ENCODE measurements around the gene ZCCHC9.

Gene ZCCHC9

DNA sequence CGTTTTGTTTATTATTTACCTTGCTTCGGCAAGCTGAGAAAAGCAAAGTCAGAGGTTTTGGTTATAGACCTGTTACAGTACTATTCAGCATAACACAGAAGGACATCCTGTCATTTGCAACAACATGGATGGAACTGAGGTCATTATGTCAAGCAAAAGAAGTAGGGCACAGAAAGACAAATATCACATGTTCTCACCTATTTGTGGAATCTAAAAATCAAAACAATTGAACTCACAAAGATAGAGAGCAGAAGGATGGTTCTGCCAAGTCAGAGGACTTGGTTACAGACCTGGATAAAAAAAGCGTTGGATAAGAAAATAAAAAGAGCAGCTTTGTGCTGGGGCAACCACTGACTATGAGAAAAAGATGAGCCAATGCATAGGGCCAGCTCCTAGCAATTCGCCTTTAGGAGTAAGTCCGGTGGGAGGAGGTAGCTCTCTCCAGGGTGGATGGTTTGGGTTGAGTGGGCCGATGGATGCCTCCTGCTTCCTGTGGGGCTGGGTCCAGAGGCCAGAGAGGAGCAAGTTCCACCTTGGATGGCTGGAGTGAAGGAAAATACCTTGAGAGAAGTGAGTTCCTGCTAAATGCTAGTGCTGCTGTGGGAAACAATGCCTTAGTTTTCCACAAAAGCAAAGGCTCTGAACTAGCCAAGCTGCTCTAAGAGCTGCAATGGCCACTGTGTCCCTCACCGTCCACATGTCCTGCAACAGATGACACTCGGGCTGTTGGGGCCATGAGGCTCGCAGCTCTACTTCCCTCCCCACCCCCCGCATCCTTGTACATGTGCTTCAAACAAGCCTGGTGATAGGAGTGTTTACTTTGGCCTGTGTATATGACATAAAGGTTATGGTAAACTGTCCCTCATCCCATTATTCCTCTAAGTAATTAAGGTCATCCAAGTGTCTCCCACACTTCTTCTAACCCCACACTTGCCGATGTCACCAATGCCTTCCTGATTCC is 54.2 kb downstream of the ZCCHC9 start:
- no peak for DNase-seq (ENCODE audit: low read depth in 3 of 3)

DNA sequence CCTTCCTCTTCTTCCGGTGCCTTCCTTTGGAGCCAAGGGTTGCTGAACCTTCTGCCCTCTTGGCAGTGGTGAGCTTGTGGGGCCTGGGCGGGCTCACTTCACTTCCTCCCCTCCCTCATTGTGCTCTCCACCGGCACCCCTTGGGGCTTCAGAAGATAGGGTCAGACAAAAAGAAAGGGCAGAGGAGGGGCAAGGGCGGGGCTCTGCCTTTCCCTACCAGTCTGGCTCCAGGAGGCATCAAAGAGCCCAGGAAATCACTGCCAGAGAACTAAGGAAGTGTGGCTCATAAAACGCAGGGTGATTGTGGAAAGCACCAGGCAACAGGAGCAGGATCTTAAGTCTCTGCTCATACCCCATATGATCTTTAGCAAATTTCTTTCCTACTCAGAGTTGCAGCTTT is 57.7 kb downstream of the ZCCHC9 start:
- no peak for DNase-seq (ENCODE audit: low read depth in 3 of 3)

DNA sequence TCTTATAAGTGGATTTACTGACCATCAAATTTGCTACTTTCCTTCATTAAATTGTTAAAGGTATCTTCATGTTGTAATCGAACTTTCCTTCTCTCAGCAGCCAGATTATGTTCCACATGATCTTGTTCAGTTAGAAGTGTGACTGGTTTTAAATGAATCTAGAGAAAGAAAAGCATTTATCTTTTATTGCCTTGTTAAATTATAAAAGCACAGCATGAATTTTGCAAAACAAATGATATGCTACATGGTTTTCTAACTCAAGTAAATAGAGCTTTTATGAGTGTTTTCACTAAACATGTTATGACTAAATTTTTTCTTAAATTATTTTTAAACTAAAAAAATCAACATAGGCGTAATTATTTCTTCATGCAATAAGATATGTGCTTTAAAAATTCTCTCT is 58.5 kb downstream of the ZCCHC9 start:
- no peak for DNase-seq (ENCODE audit: low read depth in 3 of 3)

DNA sequence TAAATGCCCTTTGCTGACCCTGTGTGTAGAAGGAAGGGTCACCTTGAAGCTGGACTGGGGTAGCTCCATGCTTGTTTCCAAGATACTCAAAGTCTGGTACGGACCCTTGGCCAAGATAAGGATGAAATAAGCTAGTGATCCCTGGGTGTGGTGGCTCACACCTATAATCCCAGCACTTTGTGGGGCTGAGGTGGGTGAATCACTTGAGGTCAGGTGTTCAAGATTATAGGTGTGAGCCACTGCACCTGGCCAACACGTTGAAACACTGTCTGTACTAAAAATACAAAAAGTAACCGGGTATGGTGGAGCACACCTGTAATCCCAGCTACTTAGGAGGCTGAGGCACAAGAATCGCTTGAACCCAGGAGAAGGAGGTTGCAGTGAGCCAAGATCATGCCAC is 59.3 kb downstream of the ZCCHC9 start:
- DNase-seq (ENCODE audit: low read depth in 3 of 3): no peak

DNA sequence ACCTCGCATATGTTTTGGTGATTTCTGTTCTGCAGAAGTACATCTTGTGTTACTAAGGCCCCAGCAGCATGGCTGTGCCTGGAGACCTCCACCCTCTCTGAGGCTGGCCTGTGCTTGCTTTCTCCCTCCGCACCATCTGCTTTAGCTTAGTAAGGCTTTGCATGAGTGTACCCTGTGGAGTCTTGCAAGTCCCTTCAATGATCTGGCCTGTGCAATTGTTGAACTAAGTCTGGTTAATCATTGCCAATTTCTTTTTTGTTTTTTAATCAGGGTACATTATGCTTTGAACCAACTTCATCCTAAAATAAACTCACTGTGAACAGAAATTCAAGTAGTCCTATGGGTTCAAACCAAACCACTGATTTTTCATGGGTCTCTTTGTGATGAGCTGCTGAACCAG is 60.2 kb downstream of the ZCCHC9 start:
- no peak for DNase-seq (ENCODE audit: low read depth in 3 of 3)

Measured in stimulated activated CD4-positive, alpha-beta T cell treated with anti-CD3 and anti-CD28 coated beads, TNF-alpha, amount 100 ng/mL, for 48 hours (primary cell).